PFSK-1 (cell line): Measurements from ENCODE around the gene C20orf141.
A peak's percentile ranks its signal among the peaks of the same experiment; 100 is the strongest.

ENCODE experiments used
- POLR2AphosphoS5 ChIP-seq: IDR thresholded peaks from 2 replicates; pipeline ENCODE4 v1.6.1; 2012; ENCODE audit warnings: low read depth, mild to moderate bottlenecking, control low read depth, low read length, moderate library complexity
- REST ChIP-seq, 2 experiments: IDR thresholded peaks; 2 replicates each; pipeline versions ENCODE4 v1.6.1 to v1.8.0; 2011 to 2012; ENCODE audit warnings: low read depth in 2 of 2, low read length in 2 of 2, control low read depth in 1 of 2, inconsistent platforms in 1 of 2, mild to moderate bottlenecking in 1 of 2, moderate library complexity in 1 of 2; ENCODE audit not compliant: insufficient read depth in 1 of 2
- SIN3A ChIP-seq: IDR thresholded peaks from 2 replicates; pipeline ENCODE4 v1.6.1; 2012; ENCODE audit warnings: mild to moderate bottlenecking, low read length, moderate library complexity, borderline replicate concordance; ENCODE audit not compliant: insufficient read depth
- TAF1 ChIP-seq: IDR thresholded peaks from 2 replicates; pipeline ENCODE4 v1.6.1; 2012; ENCODE audit warnings: low read length, control low read depth, borderline replicate concordance; ENCODE audit not compliant: insufficient read depth

- TF ChIP-seq REST (IDR thresholded peaks at IDR 0.05; ENCODE audit: insufficient read depth in 1 of 2, low read depth in 2 of 2, low read length in 2 of 2) (no peak), TAF1 (0 out of 2 replicates have a peak, but pooled peaks have one; percentile 12), POLR2AphosphoS5 (peak; percentile 61; the same call in 1 of the 2 replicates), SIN3A (no peak)
Measured at GRCh38 chr20:2800521-2801285, 14.1 kb upstream of the C20orf141 start, which contains the start of gene CPXM1.
